GM12865 (cell line): ENCODE data around the gene NAPB.

Experiments
- DNase-seq: peaks from one replicate; pipeline ENCODE4 v3.0.0; 2010; ENCODE audit warnings: low read depth
- H3K4me3 ChIP-seq: 2 replicates; pipeline ENCODE4 v1.5.1; 2011; ENCODE audit warnings: mild to moderate bottlenecking, low read depth, low read length, control low read depth
- TF ChIP-seq, protein P1 (sequence below): IDR thresholded peaks from 2 replicates; pipeline ENCODE4 v1.5.1; 2011; ENCODE audit warnings: low read length, control low read depth, low read depth, inconsistent platforms; ENCODE audit not compliant: insufficient read depth; ENCODE audit errors: missing control alignments

The NAPB gene

DNA sequence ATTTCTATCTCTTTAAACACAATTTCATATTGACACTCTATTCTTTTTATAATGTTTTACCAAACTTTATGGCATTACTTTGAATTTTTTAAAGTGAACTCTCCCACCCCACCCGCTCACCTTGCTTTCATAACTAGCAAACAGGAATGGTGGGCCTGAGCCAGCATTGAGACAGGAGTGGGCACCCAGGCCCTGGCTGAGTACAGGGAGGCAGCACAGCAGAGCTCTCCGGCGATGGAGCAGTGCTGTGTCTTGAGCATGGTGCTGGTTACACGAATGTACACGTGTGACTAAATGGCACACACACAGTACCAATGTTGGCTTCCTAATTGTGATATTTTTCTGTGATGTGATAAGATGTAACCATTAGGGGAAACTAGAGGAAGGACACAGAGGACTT, 26.9 kb upstream of the NAPB start:
- DNase-seq, result no peak
- TF ChIP-seq, protein P1, sequence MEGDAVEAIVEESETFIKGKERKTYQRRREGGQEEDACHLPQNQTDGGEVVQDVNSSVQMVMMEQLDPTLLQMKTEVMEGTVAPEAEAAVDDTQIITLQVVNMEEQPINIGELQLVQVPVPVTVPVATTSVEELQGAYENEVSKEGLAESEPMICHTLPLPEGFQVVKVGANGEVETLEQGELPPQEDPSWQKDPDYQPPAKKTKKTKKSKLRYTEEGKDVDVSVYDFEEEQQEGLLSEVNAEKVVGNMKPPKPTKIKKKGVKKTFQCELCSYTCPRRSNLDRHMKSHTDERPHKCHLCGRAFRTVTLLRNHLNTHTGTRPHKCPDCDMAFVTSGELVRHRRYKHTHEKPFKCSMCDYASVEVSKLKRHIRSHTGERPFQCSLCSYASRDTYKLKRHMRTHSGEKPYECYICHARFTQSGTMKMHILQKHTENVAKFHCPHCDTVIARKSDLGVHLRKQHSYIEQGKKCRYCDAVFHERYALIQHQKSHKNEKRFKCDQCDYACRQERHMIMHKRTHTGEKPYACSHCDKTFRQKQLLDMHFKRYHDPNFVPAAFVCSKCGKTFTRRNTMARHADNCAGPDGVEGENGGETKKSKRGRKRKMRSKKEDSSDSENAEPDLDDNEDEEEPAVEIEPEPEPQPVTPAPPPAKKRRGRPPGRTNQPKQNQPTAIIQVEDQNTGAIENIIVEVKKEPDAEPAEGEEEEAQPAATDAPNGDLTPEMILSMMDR, result no peak
- H3K4me3 ChIP-seq, result no peak overlapping the region

DNA sequence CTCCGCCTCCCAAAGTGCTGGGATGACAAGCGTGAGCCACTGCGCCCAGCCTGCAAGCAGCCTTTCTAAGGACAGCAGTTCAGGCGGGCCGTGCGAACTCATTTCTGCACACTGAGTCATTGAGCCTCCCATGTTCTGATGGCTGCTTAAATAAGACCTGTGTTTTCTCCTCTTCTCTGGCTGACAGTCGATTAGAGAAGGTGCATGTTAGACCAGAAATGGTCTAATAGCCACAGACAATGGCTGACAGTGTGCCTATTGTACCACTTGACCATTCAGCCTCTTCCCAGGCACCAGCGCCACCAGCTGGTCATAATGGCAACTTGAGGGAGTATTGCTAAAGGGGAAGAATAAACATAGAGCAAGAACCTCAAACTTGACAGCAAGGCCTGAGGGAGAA, 25.2 kb upstream of the NAPB start:
- TF ChIP-seq, protein P1, result peak; percentile 64

GRCh38 chr20:23445596-23446217, 24.4 kb upstream of the NAPB start:
- TF ChIP-seq, protein P1, result no peak
- no peak for DNase-seq
- no peak overlapping the region for H3K4me3 ChIP-seq

More for the DNA sequence above, 25.2 kb upstream of the NAPB start:
- peak; percentile 59 for DNase-seq
- H3K4me3 ChIP-seq, result no peak overlapping the region

- TF ChIP-seq, protein P1, result no peak
- H3K4me3 ChIP-seq, result no peak overlapping the region
- DNase-seq, result no peak
These were observed 23.6 kb upstream of the NAPB start for GRCh38 chr20:23444859-23445258.

DNA sequence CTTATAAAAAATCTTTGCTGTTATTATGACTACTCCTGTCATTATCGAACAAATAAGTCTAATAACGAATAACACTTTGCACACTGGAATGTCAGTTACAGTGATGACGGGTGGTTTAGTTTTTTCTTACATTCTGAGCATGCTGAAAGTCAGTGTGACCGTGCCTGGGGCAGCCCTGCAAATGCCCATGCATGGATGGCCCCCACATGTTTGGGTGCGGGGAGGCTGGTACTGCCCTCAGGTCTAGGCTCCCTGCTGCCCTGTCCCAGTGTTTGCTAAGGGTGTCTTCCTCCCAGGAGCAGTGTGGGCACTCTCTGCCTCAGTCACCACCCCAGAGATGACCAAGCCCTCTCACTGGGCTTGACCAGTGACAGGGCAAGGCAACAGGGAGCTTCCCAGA, 21.1 kb upstream of the NAPB start:
- no peak overlapping the region for H3K4me3 ChIP-seq
- TF ChIP-seq, protein P1, result no peak
- no peak for DNase-seq

DNA sequence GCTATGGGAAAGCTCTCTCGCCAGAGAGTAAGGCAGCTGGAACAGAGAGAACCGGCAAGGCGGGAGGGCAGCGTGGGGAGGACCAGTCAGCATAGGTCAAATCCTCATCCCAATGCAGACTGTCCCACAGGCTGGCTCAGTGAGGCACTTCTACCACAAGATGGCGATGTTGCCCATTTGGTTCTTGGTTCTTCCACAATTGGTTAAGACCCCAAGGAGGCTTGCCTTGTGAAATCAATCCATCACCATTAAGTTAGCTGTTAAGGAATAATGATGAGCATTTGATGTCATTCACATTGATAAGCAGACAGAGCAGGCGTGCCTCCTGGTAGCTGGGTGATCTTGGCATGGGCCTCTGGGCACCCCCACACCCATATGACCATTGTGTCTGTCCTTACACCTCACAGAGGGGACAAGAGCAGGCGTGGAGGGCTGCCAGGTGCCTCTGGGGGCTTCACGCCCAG, 20.6 kb upstream of the NAPB start:
- no peak overlapping the region for H3K4me3 ChIP-seq
- TF ChIP-seq, protein P1, result peak; percentile 85
- peak; percentile 78 for DNase-seq

- no peak for DNase-seq
- TF ChIP-seq, protein P1, result no peak
- H3K4me3 ChIP-seq, result no peak overlapping the region
These were observed 18.7 kb upstream of the NAPB start for GRCh38 chr20:23440004-23440403.
